ENCODE measurements around the gene SMYD3.

DNA sequence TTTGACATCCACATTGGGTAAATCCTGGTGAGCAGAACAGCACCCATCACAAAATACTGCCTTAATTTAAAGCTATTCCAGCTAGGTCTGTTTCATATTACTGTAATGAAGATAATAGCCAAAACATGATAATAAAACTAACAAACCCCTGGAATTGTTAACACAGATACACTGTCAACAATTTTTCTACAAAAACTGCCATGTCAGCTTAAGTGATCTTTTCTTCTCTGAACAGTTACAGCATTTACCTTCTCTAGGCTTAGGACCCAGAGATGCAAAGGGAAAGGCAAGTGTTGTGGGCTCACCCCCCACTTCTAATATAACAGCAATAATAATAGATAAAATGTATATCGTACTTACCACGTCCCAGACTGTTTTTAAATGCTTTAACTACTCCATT is 92.1 kb downstream of the SMYD3 start:
- no peak for TF ChIP-seq CTCF (IDR thresholded peaks at IDR 0.05)
- TF ChIP-seq POLR2A (IDR thresholded peaks at IDR 0.05) = no peak
